ENCODE results near the gene TMEM131.

DNA sequence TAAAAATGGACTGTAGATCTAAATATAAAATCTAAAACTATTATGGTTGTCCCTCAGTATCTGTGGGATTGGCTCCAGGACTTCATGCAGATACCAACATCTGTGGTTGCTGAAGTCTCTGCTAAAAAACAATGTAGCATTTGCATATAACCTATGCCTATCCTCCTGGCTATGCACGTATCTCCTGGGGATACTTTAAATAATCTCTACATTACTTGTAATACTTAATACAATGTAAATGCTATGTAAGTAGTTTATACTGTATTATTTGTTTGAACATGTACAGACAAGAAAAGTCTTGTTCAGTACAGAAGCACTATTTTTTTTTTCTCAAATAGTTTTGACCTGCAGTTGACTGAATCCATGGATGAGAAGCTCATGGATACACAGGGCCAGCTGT lies 147.4 kb downstream of the TMEM131 start:
- TF ChIP-seq, protein P1, sequence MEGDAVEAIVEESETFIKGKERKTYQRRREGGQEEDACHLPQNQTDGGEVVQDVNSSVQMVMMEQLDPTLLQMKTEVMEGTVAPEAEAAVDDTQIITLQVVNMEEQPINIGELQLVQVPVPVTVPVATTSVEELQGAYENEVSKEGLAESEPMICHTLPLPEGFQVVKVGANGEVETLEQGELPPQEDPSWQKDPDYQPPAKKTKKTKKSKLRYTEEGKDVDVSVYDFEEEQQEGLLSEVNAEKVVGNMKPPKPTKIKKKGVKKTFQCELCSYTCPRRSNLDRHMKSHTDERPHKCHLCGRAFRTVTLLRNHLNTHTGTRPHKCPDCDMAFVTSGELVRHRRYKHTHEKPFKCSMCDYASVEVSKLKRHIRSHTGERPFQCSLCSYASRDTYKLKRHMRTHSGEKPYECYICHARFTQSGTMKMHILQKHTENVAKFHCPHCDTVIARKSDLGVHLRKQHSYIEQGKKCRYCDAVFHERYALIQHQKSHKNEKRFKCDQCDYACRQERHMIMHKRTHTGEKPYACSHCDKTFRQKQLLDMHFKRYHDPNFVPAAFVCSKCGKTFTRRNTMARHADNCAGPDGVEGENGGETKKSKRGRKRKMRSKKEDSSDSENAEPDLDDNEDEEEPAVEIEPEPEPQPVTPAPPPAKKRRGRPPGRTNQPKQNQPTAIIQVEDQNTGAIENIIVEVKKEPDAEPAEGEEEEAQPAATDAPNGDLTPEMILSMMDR (IDR thresholded peaks at IDR 0.05), result no peak
- TF ChIP-seq POLR2A (IDR thresholded peaks at IDR 0.05) (no peak), POLR2AphosphoS5 (IDR thresholded peaks at IDR 0.05; ENCODE audit: insufficient read depth in 1 of 2, low read depth in 1 of 2) (no peak)

Measured in vagina (tissue), 2 donors.